HK-2 (cell line): ENCODE results near the gene HSPB6.
A peak's percentile ranks its signal among the peaks of the same experiment; 100 is the strongest.

Experiments used
- DNase-seq: peaks from one replicate; pipeline ENCODE4 v3.0.0-alpha.2; 2018; ENCODE audit not compliant: unreplicated experiment

HSPB6 gene

DNA sequence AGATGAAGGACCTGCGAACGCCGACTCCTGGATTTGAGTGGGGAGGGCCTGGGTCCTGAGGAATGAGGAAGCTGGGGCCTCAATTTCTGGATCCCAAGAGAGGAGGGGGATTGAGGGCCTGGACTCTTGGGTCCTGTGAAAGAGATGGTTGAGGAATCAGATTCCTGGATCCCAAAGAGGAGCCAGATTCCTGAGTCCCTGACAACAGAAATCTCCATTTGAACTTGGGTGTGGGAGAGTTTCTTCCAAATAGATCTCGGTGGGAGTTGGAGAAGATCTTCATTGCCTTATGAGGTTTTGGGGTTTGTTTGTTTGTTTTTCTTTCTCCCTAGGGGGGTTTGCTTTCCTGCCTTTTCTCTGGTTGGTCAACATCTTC, 10.8 kb downstream of the HSPB6 start:
- no peak for DNase-seq

DNA sequence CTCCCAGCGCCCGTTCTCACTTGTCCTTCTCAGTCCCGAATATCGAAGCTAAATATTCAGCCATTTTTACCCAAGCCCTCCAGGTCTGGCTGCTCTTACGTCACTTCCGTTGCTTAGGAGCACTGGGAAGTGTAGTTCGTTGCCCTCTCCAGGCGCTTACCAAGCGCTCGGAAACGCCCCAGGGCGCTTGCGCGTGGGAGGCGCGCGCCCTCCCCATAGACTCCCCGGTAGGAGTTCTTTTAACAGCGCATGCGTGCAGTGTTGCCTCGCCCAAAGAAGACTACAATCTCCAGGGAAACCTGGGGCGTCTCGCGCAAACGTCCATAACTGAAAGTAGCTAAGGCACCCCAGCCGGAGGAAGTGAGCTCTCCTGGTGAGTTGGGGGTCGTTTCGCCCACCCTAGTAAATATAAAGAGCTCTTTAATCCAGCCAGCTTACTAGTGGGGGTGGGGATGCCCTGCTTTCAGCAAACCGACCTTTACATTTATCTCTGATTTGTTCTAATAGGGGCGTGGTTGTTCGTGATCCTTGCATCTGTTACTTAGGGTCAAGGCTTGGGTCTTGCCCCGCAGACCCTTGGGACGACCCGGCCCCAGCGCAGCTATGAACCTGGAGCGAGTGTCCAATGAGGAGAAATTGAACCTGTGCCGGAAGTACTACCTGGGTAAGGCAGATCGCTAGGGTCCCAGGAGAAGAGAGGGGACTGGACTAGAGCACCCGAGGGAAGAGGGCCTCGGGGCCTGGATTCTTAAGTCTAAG, 11.3 kb downstream of the HSPB6 start, which contains the start of the genes PSENEN and U2AF1L4:
Gene PSENEN, plus strand, starts transcription at position 324 of the 759 bp plus-strand sequence. Its CDS starts 280 bp downstream, at position 604.
Gene U2AF1L4, minus strand, starts transcription at position 91 of the 759 bp plus-strand sequence. Its CDS starts 27 bp downstream, at position 64.
- DNase-seq = peak; percentile 94

DNA sequence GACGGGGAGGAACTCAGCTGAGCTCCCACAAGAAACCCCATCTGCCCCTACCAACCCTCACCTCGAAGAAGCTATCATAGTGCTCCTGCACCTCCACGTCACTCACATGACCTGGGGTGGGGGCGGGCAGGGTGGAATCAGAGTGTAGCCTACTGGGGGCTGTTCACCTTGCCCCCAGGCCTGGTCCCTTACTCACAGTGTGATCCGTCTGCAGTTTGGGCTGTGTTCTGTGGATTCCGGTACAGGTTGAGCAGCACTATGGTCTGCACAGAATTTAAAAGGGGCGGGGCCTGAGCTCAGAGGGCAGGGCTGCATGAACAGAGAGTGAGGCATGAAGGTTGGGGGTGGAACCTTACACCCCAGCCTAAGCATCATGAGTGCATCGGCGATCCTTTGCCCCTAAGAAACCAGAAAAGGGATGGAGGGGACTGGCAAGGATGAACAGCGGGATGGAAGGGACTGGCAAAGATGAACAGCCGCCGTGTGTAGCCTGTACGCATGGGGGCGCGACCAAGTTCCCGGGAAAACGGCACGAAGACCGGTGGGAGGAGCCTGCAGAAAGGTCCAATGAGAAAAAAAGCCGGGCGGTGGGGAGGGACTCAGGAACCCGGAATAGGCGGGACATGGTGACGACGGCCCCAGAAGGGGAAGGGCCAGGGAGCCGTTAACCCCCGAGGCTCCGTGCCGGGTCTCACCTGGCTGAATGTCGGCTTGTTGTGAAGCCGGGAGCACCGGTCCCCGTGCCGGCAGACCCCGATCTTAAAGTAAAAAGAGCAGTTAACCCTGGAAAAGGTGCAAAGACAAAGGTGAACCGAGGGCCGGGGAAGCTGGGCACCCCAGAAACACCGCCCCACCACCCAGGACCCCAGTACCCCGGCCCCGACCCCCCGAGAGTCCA, 12.2 kb downstream of the HSPB6 start:
- peak; percentile 93 for DNase-seq

DNA sequence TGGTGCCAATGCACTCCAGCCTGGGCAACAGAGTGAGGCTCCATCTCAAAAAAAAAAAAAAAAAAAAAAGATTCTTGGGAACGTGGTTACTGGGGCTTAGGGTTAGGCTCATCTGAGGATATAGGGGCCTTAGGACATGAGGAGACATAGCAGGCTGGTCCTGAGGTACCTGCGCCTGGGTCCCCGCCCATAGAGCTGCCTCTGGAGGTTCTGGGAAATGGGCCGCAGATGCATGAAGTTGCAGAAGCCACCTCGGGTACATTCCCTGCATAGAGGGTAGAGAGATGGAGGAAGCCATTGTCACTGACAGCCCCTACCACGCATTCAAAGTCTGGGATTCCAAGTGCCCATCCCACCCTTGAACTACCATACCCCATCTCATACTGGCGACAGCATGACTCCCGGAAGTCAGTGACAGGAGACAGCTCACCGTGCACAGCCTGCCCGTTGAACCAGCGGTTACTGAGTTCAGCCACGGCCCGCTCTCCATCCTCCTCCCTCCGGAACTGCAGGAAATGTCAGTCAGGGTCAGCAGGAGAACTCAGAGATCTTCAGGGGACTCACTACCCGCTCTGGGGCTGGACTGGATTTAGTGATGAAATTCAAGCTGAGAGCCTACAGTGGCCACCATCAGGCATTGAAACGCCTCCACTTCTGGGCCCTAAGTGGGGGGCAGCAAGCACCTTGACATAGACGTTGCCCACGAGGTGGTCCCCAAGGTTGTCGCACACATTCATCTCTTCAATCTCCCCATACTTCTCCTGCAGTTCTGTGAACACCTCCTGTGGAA, 13.0 kb downstream of the HSPB6 start:
- DNase-seq = no peak

DNA sequence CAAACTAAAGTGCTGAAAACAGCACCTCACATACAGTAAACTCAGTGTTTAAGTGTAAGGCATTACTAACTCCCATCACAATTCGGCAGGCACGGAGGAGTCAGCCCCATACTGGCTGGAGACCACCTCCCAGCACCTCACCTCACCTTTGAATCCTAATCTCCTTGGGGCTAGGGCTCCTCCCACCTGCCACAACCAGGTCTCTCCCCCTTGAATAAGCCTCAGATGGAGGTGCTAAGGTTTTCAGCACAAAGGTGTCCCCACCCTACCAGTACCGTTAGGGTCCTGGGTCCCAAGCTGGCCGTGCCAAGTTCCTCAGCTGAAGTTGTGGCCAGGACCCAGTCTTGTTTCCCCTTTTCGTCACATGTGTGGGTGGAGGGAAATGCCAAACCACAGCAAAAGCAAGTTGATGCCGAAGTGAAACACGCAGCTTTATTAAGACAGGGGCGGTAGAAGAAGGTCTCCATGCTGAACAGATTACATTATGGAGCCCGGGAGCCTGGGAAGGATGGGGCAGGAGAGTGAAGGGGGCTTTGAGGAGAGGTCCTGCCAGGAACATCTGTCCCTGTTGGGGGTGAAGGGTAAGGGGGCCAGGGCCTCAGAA, 14.6 kb downstream of the HSPB6 start, which contains the start of gene IGFLR1:
Gene IGFLR1, minus strand, starts transcription at position 332 of the 604 bp plus-strand sequence. CDS start 1,272 bp downstream, outside the sequence.
- DNase-seq = no peak

DNA sequence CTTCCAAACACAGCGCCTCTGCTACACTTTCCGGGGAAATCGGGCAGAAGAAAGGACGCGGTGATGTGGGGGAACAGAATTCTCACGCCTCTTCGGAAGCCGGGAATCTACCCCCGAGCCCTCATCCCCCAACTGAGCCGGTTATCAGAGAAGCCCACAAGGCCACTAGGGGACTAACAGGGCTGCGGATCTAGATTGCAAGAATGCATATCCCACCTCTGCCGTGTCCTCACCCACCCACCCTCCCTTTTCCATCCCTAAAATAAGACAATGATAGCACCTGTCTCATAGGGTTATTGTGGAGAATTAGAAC, 15.7 kb downstream of the HSPB6 start:
- DNase-seq = no peak

DNA sequence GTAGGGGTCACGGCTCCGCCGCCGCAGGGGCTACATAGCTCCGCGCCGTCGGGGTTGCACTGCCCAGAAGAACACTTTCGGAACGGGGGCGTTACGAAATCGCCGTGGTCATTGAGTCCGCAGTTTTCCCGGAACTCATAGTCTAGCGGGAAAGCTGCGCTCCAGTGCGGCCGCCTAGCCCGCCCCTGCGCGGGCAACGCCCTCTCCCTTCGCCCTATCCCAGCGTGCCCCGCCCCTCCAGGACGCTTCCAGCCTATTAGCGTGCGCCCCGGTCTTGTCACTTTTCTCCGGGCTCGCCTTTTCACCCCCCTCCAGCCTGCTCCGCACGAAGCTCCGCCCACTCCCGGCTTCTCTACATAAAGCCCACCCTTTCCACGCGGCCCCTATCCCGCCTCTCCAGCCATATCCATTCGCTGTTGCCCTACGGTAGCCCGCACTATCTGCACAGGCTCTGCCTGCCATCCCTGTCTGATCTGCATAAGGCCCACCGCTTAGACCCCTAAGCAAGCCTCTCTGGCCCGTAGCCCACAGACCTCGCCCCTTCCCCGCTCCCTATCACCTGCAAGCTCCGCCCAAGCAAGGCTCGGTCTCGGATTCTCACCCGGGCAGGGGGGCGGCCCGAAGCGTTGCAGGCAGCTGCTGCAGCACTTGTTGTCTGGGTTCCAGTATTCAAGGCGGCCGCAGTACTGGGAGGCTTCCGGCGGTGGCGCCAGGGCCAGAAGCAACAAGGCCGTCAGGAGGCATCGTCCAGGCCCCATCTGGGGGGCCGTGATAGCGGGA, 16.2 kb downstream of the HSPB6 start:
- DNase-seq = peak; percentile 97

DNA sequence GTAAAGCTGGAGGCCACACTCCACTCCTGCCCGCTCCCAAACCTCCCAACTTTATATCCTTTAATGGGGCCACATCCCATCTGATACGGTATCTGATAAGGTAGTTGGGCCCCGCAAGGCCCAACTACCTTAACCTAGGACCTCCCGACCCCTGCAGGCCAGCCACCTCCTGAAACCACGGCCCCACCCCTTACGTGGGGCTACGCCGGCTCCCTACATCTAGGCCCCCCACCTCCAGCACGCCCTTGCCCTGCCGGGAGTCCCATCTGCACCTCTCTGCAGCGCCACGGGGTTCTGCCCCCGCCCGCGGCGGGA, 16.8 kb downstream of the HSPB6 start:
- no peak for DNase-seq

DNA sequence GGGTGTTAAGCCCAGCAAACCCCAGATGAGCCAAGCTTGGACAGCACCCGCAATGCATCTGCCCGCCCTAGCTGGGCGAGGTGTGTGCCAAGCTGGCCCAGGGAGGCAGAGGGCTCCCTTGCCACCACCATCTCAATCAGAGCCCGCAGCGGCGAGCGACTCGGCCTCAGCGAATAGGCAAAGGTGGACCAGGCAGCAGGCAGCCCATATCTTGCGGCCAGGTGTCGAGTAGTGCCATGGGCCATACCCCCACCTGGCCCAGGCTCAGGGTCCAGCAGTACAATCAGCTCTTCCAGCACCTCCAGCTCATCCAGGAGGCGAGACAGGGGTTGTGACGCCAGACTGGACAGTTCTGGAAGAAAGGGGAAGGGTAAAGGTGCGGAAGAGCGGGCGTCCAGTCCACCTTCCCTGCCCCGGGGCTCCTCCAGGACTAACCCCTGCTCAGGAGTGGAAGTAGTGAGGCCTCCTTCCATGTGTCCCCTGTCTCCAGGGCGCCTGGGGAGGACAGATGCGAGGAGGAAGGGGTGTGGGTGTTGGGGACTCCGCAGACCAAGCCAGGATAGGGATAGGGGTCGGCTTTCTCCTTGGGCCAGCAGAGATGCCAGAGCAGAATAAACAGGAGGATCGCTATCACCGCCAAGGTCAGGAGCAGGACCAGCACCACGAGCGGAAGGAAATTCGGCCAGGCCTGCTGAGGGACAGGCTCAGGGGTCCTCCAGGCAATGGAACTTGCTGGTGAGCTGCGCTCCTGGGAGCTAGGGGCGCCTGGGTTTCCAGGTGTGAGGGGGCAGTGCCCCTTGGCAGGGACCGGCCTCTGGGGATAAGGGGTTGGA, 17.3 kb downstream of the HSPB6 start:
- DNase-seq = no peak

DNA sequence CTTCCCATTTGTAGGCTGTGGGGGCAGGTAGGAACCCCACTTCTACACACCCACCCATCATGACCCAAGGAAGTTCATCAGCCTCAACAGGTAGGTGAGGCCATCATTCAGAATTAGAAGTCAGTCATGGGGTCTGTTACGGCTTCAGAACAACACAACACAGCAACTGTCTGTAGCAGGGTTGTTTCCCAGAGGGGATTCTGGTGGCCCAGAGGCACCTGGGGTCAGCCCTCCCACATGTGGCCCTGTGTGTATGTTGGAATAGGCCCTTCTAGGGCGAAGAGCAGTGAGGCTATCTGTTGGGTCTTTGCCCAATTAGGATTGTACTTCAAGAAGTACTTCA, 18.0 kb downstream of the HSPB6 start:
- no peak for DNase-seq

DNA sequence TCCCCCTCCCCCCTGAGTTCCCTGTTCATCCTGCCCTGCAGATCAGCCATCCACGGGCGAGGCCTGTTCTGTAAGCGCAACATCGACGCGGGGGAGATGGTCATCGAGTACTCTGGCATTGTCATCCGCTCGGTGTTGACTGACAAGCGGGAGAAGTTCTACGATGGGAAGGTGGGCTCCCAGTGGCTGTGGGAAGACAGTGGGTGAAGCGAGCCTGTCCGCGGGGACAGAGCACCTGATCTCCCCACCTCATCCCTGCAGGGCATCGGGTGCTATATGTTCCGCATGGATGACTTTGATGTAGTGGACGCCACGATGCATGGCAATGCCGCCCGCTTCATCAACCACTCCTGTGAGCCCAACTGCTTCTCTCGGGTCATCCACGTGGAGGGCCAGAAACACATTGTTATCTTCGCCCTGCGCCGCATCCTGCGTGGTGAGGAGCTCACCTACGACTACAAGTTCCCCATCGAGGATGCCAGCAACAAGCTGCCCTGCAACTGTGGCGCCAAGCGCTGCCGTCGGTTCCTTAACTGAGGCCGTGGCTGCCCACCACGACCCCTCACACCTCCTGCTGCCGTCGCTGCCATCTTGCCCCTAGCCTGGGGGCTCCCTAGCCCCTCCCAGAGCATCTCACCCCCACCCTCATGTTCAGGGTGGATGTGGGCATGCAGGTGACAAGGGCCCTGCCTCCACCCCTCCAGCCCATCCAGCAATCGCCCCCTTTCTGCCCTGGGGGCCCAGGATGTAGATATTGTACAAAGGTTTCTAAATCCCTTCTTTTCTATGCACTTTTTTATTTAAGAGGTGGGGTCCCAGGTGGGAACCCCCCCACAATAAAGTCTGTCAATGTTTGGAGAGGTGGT, 18.6 kb downstream of the HSPB6 start:
- no peak for DNase-seq

DNA sequence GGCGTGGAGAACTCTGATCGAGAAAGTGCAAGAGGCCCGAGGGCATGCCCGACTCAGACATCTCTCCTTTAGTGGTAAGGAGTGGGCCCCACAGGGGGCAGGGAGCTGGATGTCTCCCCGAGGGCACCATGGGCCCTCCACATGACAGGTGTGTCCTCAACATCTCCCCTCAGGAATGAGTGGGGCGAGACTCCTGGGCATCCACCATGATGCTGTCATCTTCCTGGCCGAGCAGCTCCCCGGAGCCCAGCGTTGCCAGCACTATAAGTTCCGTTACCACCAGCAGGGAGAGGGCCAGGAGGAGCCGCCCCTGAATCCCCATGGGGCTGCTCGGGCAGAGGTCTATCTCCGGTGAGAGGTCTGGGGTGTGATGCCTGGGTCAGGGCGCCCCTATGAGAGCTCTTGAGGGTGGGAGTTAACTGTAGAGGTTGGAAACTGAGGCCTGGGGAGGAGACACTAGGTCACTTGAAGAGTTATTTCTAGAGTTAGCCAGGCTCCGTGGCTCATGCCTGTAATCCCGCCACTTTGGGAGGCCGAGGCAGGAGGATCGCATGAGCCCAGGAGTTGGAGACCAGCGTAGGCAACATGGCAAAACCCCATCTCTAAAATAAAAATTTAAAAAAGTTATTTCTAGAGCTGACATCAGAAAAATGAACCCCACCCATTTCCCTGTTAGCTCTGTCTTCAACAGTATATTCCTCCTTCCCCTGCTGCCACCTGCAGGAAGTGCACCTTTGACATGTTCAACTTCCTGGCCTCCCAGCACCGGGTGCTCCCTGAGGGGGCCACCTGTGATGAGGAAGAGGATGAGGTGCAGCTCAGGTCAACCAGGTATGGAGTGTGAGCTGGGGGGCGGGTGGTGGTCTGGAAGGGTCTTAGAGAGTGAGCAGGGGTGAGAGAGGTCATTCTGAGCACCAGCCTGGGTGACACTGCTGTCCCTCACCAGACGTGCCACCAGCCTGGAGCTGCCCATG, 19.6 kb downstream of the HSPB6 start:
- DNase-seq = no peak

DNA sequence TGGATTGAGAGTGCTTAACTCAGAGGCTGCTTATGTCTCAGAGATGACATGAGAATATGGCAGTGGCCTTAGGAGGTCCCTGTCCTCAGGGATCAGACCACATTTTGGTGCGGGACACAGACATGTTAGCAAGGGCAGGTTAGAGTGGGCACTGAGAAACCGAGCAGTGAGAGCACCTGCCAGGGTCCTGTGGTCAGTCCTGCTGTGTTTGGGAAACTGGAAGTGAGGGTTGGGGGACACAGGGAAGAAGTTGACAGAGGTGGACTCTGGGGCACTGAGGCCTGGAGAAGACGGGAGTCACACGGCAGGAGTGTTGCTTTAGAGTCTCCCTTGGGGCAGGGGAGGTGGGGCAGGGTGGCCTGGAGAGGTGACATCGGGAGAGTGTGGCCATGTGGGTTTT, 21.9 kb downstream of the HSPB6 start:
- DNase-seq = no peak

DNA sequence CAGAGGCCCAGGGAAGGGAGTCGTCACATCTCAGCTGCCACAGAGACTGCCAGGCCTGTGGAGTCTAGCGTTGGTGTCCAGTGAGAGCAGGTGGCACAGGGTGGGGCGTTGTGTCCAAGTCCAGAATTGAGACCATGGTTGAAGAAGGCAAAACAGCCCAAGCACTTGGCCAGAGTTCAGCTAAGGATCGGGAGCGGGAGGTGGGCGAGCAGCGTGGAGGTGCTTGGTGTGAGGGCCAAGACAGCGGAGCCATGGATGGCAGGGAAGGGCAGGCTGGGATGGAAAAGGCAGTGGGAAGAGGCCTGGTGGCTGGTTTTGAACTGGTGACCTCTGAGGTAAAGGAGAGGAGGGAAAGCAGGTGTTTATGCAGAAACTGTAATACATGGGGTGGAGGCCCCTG, 22.6 kb downstream of the HSPB6 start:
- DNase-seq = no peak

DNA sequence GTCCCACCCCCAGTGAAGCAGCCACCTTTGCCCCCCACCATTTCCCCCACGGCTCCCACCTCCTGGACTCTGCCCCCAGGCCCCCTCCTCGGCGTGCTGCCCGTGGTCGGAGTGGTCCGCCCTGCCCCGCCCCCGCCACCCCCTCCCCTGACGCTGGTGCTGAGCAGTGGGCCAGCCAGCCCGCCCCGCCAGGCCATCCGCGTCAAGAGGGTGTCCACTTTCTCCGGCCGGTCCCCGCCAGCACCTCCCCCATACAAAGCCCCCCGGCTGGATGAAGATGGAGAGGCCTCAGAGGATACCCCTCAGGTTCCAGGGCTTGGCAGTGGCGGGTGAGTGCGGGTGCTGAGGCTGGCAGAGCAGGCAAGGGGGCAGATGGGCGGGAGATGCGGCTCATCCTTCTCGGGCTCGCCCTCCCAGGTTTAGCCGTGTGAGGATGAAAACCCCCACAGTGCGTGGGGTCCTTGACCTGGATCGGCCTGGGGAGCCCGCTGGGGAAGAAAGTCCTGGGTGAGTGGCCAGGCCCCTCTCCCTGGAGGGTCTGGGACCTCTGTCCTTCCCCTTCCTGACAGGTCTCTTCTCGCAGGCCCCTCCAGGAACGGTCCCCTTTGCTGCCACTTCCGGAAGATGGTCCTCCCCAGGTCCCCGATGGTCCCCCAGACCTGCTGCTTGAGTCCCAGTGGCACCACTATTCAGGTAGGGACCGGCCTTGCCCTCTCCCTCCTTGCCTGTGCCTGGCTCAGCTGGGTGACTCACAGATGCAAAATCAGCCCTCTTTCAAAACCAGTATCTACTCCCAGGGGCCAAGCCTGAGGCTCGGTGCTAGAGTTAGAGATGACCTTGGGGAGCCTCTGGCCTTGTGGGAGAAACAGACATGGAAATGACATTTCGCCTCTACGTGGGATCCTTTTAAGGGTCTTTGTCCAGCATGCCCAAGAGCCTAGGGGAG, 23.4 kb downstream of the HSPB6 start:
- DNase-seq = no peak

DNA sequence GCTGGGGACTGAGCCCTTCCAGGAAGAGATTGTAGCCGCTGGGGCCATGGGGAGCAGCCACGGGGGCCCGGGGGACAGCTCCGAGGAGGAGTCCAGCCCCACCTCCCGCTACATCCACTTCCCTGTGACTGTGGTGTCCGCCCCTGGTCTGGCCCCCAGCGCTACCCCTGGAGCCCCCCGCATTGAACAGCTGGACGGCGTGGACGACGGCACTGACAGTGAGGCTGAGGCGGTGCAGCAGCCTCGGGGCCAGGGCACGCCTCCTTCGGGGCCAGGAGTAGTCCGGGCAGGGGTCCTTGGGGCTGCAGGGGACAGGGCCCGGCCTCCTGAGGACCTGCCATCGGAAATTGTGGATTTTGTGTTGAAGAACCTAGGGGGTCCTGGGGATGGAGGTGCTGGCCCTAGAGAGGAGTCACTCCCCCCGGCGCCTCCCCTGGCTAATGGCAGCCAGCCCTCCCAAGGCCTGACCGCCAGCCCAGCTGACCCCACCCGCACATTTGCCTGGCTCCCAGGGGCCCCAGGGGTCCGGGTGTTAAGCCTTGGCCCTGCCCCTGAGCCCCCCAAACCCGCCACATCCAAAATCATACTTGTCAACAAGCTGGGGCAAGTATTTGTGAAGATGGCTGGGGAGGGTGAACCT, 24.2 kb downstream of the HSPB6 start:
- no peak for DNase-seq
